ENCODE results near the gene UNK. TPM values are rescaled to one million over a fixed set of nuclear protein-coding genes. Genes with fewer than 3 reads are reported as not detected.

UNK gene
- polyA plus RNA-seq, 2 of the 4 experiments (the other 2 are of a cell fraction) = 27.0 to 34.5 TPM

- TF ChIP-seq CBX2 (IDR thresholded peaks at IDR 0.05; ENCODE audit: borderline replicate concordance, low read depth) = no peak
- TF ChIP-seq ATOH8 (CRISPR knock-in tag; IDR thresholded peaks at IDR 0.05; ENCODE audit: low read depth) = no peak
- TF ChIP-seq CEBPB (IDR thresholded peaks at IDR 0.05) = no peak
- no peak for TF ChIP-seq MYC (IDR thresholded peaks at IDR 0.05; ENCODE audit: borderline replicate concordance, low read length)
- no peak for TF ChIP-seq MAFK (IDR thresholded peaks at IDR 0.05; ENCODE audit: partially characterized antibody)
- TF ChIP-seq TP53 (CRISPR knock-in tag; IDR thresholded peaks at IDR 0.05) = no peak
- TF ChIP-seq REST (IDR thresholded peaks at IDR 0.05) = no peak
- no peak for TF ChIP-seq PHF8 (IDR thresholded peaks at IDR 0.05; ENCODE audit: borderline replicate concordance, low read depth)
- TF ChIP-seq JUNB (IDR thresholded peaks at IDR 0.05) = no peak
- WGBS (ENCODE audit: missing lambda C conversion rate) = 88% methylated on average over 18 of the region's 22 CpGs
- ATAC-seq (no peak), FAIRE-seq (no peak), DNase-seq (ENCODE audit: low read depth in 1 of 2, low spot score in 1 of 2) (no peak)
- no peaks in the 10 kb centered on the region for H3K9me3 ChIP-seq
- H3K4me1 ChIP-seq = peaks cover 40% of the 10 kb centered on the region
- POLR2A ChIA-PET = interaction anchor here (1.0 kb wide), 1 partner anchor 63 kb away, joined by 5 read pairs; no protein-coding TSS in a partner anchor
- no peak overlapping the region for H3K4me2 ChIP-seq
- CTCF ChIA-PET = interaction anchor here (6.2 to 37.0 kb wide), 2 partner anchors 13 to 16 kb away, joined by 64 to 691 read pairs; partner anchors contain the start of gene WBP2
- H3K4me3 ChIP-seq = no peak overlapping the region
- H3K27ac ChIP-seq = peak overlapping the region; percentile 79 to 89; a peak in 3 of 6 replicates
Observed at GRCh38 chr17:75842963-75843576, 58.5 kb downstream of the UNK start.

DNA sequence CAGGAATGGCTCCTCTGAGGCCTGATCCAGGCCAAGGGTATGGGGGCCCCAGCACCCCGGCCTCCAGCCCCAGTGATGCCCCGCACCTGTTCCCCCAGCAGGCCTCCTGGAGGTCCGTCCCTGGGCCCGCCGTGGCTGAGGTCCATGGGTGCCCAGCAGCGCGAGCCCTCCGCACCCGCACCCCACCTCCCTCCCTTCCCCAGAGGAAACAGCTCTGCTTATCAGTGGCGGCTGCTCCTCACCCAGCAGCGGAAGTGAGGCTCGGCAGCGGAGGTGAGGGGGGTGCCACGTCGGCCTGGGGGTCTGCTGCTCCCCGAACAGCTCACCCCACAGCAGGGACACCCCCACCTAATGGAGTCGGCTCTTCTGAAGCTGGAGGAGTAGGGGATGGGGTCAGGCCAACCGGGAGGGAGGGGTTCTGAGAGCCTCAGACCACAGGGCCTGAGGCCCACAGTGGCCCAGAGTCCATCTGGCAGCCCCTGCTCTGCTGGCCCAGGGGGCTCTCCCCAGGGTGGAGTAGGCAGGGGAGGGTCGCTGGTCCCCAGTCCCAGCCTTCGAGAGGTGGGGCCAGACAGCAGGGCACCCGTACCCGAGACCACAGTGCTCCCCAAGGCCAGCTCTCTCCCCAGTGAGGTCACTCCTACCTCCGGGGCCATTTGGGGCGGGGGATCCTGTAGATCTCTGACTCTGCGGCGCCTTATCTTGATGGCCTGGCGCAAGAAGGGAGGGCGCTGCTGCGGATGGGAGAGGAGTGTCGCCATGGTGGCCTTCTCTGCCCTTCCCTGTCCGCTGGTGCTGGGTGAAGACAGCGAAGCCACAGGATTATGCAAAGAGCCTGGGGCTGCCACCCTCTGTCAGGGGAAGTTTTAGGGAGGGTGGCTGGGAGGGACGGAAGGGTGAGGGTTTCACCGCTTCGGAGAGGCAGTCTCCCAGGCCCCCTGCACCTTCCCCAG, 59.2 kb downstream of the UNK start, which contains the start of gene UNC13D:
Gene UNC13D, minus strand, starts transcription at position 828 of the 953 bp plus-strand sequence. Its CDS starts 67 bp downstream, at position 761.
- peak within 1 kb of the TSS; percentile 5; the same call in 1 of the 3 replicates for H3K4me3 ChIP-seq
- H3K4me2 ChIP-seq = peak within 1 kb of the TSS; percentile 60
- ATAC-seq (peak; percentile 2 to 7; a peak in 2 of 6 replicates), FAIRE-seq (no peak), DNase-seq (ENCODE audit: low read depth in 1 of 2, low spot score in 1 of 2) (no peak)
- 72% methylated on average over 29 of the region's 35 CpGs for WGBS (ENCODE audit: missing lambda C conversion rate)
- CTCF ChIA-PET = interaction anchor here (0.7 to 37.0 kb wide), 12 partner anchors 12 to 157 kb away, joined by 3 to 691 read pairs (median 5); partner anchors contain the start of genes CDK3, GALK1, TRIM47 and WBP2
- no peaks in the 10 kb centered on the region for H3K9me3 ChIP-seq
- no peak for TF ChIP-seq FOSL2 (IDR thresholded peaks at IDR 0.05)
- TF ChIP-seq FOSL2 (CRISPR knock-in tag; IDR thresholded peaks at IDR 0.05) = no peak
- no peak for TF ChIP-seq RFX5 (IDR thresholded peaks at IDR 0.05)
- TF ChIP-seq HOXB13 (CRISPR knock-in tag; IDR thresholded peaks at IDR 0.05; ENCODE audit: low read depth) = no peak
- no peak for TF ChIP-seq TP53 (CRISPR knock-in tag; IDR thresholded peaks at IDR 0.05)
- no peak for TF ChIP-seq CBX8 (IDR thresholded peaks at IDR 0.05)
- TF ChIP-seq CHD2 (IDR thresholded peaks at IDR 0.05; ENCODE audit: low read length, partially characterized antibody) = no peak
- TF ChIP-seq FOSB (CRISPR knock-in tag; IDR thresholded peaks at IDR 0.05) = no peak
- no peak for TF ChIP-seq MAFK (IDR thresholded peaks at IDR 0.05; ENCODE audit: partially characterized antibody)
- TF ChIP-seq GATA3 (IDR thresholded peaks at IDR 0.05; ENCODE audit: borderline replicate concordance) = no peak
- TF ChIP-seq KDM5A (IDR thresholded peaks at IDR 0.05) = no peak
- TF ChIP-seq SREBF2 (IDR thresholded peaks at IDR 0.05) = no peak
- TF ChIP-seq RNF2 (IDR thresholded peaks at IDR 0.05; ENCODE audit: borderline replicate concordance, low read depth) = no peak
- no peak for TF ChIP-seq EHF (CRISPR knock-in tag; IDR thresholded peaks at IDR 0.05)
- no peak for TF ChIP-seq FOXS1 (CRISPR knock-in tag; IDR thresholded peaks at IDR 0.05)
- TF ChIP-seq, protein P1, sequence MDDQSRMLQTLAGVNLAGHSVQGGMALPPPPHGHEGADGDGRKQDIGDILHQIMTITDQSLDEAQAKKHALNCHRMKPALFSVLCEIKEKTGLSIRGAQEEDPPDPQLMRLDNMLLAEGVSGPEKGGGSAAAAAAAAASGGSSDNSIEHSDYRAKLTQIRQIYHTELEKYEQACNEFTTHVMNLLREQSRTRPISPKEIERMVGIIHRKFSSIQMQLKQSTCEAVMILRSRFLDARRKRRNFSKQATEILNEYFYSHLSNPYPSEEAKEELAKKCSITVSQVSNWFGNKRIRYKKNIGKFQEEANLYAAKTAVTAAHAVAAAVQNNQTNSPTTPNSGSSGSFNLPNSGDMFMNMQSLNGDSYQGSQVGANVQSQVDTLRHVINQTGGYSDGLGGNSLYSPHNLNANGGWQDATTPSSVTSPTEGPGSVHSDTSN (IDR thresholded peaks at IDR 0.05) = no peak
- peaks cover 43% of the 10 kb centered on the region for H3K4me1 ChIP-seq
- POLR2A ChIA-PET = interaction anchor here (1.0 to 4.4 kb wide), 2 partner anchors 64 kb away, joined by 5 to 23 read pairs; a partner anchor contains a TSS
- peak within 1 kb of the TSS; percentile 79 to 89 for H3K27ac ChIP-seq
